Measurements from ENCODE around the gene ATXN1.
A peak's percentile ranks its signal among the peaks of the same experiment; 100 is the strongest.

Gene ATXN1

DNA sequence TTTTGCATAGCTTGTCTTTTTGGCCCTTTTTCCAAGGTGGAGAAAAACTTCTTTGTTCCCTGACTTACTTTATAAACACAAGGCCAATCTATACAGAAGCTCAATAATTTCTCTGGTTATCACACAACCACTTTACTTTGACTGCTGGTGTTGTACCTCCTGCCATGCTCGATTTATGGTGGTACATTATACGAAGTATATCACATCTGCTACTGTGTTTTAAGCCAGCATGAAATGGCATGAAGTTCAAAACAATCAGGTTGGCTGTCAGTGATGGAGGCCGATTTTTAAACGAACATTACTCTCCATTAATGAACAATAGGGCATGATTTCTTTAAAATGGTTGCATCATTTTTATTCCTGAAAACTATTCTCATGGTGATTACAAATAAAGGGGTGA, 21.0 kb upstream of the ATXN1 start:
- DNase-seq, result no peak

DNA sequence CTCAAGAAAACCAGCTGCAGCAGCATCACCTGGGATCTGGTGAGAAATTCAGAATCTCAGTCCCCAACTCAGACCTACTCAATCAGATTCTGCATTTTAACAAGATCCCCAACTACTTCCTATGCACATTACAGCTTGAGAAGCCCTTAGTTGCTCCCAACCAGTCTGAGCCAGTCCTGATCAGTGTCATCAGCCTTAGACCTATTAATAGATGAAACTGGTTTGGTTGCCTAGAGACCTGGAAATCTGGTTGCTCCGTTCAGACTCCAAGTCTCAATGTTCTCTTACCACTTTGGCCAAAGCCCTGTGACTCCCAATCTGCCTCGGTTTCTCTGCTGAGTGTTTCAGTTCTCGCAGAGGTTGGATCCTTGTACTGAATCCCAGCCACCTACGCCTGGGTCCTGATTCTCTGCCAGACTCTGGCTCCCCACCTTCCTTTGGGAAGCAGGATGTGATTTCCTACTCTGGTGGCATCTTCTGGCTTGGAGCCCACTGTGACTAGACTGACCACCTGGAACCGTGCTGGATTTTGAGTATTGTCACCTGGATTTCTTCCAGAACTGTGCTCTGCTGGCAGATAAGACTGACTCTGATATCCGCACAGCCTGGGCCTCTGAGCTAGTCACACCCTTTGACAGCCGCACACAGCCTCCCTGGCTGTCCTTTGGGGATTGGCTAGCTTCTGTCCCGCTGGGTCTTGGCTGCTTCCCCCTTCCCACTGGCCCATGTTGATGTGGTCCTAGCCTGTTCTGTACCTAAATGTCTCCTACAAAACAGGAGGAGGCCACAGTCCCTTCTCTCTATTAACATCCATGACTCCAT, 20.3 kb upstream of the ATXN1 start:
- no peak for DNase-seq

DNA sequence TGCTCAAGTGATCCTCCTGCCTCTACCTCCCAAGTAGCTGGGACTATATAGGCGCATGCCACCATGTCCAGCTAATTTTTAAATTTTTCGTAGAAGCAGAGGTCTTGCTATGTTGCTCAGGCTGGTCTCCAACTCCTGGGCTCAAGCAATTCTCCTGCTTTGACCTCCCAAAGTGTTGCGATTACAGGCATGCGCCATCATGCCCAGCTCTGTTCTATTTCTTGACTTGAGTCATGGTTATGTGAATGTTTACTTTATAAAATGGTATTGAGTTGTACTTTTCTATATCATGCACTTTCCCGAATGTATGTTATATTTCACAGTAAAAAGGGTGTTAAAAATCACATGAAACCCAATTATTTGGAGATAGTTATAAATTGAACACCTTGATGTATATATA, 17.3 kb upstream of the ATXN1 start:
- DNase-seq, result no peak

DNA sequence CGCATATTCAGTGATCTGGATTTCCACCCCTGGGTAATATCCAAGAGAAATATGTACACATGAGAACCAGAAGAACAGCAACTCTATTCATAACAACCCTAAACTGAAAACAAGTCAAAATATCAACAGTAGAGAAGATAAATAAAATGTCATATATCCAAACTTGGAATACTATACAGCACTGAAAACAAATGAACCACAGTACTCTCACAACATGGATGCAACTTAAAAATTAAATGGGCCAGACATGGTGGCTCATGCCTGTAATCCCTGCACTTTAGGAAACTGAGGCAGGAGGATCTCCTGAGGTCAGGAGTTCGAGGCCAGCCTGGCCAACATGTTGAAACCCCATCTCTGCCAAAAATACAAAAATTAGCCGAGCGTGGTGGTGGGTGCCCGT, 16.5 kb upstream of the ATXN1 start:
- DNase-seq, result no peak

DNA sequence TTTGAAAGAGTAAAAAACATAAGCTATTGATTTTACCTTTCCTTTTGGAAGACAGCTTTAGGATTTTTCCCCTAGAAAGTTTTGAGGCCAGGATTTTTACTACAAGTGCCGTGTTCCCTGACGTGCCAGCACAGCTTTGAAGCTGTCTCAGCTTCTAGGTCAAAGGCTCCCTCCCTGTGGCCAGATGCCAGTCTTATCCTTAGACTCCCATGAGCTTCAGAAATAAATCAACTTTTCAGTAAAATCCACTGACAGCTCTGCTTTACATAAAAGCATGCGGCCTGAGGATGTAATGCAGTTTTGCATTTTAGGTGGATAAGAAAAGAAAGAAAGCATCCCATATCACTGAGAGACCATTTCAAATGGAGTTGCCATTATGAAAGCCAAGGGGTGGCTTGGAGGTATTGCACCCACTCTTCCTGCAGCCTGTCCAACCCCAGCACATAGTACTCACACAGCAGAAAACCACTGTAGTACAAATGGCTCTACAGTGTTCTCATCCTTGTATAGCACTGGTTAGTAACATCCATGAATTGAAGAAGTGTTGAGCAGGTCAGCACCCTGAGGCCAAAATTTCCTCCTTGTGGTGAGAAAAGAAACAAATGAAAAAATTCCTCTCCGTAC, 15.2 kb upstream of the ATXN1 start:
- no peak for DNase-seq

DNA sequence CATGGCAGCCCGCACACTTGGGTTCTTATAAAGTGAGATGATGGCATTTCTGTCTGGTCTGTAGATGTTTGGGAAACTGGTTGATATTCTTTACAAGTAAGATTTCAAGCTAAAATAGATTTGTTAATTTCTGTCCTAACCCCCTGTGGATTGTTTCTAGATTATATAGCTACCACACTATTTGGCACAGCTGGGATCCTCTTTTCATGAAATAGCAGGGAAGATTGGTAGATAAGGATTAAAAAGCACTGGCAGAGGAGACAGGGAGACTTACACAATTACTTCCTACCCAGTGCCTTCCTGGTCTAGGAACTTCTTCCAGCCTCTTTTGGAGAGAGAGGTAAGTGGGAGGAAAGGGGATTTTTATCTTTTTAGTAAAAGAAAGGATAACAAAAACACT, 13.2 kb upstream of the ATXN1 start:
- DNase-seq, result no peak

DNA sequence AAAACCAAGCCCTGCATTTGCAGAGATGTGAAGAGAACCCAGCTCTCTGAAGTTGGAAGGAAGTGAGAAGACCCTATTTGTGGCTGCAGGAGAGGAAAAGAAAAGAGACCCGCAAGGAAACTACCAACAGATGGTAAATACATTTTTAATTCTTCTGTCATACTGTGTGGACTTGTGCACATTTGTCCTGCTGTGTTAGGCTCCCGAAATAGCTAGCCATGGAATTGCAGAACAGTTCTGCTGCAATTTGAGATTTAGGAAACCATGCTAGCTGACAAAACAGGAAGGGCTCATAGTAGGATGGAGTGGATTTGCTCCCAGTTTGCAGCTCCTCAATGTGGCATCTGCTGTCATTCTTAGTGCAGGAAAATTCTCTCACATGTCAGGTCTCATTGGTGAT, 12.1 kb upstream of the ATXN1 start:
- DNase-seq, result no peak

DNA sequence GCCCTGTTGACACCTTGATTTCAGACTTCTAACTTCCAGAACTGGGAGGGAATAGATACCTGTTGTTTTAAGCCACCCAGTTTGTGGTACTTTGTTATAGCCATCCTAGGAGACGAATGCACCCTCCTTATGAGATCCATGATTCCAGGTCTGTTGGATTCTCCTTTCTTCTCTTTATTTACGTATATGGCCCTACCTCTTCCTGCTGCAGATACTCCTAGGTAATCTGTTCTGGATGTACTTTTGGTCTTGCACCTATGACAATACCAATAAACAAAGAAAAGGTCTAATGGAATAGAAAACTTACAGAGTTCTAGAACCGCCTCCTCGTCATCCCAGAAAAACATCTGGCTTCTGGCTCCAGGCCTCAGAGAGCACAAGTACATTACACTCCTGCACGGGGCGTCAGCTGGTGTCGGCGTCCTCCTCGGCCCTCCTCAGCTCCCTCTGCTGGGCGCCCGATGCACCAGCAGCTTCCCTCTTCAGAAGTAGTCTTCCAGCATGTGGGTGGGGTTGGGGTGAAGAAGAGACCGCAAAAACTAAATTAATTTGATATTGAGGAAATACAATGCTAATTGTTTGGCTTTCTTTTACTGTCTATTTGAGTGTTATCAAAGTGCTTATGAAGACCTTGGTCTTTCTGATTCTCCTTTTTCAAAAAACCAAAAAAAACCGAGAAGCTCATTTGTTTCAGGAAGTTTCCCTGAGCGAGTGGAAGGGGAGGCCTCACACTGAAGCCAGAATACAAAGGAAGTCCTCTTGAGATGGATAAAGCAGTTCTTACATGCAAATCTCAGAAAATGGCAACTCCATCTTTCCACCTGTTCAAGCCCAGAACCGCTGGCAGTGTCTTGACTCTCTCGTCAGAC, 9.7 kb upstream of the ATXN1 start:
- DNase-seq, result peak; percentile 68 to 88

DNA sequence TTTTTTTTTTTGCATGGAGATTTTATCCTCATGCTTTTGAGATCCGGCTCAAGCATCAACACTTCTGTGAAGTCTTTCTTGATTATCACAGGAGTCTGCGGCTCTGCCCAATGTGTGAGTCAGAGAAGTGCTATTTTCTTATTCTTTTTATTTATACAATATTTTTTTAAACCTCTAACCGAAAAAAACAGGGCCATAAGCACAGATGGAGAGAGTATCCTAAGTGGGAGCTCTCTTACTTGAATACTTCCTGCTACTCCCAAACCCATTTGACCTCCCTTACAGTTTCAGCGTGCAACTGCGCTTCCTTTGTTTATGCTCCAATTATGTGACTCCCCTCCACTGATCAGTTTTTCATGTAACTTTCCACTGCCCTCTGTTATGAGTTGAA, 8.7 kb upstream of the ATXN1 start:
- no peak for DNase-seq

DNA sequence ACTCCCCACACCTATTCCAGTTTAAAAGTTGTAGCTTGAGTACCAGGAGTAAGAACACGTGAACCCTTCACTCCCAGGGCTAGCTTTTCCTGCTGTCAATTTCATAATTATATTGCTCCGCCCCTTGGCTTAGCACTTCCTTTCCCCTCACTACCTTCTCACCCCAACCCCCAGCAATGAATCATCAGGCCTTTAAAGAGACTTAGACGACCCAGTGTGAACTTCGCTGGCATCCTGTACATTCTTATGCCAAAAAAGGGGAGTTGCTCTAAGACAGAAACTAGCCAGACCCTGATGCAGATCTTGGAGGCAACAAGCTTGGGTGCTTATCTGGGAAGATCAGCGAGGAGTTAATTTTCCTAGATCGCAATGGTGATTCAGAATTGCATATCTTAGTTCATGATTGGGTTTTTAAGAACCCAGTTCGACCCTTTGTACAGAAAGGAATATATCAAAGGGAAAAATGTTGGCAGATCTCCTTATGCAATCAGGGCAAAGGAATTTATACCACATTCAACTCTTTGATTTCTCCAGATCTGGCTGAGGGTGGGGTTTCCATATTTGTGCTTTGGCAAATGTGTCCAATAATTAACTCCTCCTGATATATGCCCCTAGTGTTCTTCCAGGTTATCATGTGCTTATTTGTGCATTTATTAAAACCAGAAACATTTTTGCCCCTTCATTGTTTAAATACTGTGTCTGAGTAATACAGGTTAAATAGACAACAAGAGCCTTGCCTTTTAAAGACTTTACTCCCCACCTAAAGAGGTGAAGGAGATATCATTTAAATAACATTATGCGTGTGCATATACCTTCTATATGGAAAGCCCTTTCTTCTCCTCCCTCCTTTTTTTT, 8.1 kb upstream of the ATXN1 start:
- peak; percentile 78 to 79 for DNase-seq

DNA sequence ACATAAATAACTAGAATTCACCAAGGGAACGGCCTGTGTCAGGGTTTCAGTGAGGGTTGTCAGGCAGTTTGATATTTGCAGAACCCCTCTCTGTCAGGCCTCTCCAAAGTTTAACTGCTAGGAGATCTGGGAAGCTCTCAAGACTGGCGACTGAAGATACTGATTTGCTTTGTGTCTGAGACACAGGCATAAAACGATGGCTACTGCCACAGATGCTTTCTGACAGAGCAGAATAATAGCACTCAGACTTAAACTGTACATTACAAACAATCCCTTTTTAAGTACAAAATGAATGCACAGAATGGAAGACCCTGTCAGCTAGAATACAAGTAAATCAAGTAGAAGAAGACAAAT, 7.2 kb upstream of the ATXN1 start:
- DNase-seq, result no peak

DNA sequence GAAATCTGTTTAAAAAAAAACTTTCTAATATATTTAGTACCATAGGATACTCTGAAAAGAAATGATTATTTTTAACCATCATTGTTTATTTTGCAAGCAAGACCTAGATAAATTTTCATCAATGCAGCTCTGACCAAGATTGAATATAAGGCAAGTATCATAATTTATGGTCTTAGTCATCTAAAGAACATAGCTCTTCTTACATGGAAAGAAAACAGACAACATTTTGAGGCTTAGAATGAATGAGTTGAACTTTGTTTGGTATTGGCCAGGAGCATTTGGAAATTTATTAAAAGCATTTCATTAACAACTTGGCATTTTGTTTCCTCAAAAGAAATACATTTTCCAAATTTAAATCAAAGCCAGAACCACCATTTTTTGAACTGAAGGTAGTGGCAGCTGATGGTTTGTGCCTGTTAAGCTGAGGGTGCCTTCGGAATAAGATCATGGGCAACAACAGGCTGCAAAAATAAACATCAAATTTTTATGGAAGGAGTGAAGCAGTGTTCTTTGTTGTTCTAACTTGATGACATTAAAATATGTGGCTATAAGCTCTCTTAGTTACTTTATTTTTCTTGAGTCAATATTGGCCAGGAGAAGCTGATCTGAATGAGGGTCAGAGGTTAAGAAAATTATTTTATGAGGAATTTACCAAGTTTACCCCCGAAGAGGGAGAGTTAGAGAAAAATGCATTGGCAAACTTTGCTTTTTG, 6.7 kb upstream of the ATXN1 start:
- DNase-seq, result no peak

DNA sequence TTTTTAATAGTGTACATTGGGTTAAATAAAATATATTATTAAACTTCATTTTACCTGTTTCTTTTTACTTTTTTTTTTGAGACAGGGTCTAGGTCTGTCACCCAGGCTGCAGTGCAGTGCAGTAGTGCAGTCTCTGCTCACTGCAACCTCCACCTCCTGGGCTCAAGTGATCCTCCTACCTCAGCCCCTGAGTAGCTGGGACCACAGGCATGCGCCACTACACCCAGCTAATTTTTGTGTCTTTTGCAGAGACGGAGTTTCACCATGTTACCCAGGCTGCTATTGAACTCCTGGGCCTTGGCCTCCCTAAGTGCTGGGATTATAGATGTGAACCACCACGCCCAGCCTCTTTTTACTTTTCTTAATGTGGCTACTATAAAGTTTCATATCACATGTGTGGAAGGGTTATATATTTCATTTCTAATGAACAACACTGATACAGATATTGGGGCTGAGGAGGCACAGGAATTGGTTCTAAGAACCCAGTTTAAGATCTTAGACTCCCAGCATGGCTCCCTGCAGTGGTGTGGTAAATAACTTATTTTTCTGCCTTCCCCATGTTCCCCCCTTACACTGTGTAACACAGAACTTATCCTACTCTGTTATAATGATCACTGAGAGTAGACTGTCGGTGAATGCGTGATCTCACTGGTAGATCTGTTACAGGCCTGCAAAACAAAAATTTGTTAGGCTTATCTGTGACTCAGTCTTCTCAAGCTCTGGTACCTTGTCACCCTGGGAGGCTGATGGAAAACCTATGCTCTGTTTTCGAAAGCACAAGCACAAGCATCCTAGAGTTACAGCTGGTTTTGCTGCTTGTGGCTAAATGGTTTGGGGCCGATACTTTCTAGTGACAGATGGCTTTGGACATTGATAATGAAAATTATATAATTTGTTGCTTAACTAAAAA, 5.8 kb upstream of the ATXN1 start:
- no peak for DNase-seq

DNA sequence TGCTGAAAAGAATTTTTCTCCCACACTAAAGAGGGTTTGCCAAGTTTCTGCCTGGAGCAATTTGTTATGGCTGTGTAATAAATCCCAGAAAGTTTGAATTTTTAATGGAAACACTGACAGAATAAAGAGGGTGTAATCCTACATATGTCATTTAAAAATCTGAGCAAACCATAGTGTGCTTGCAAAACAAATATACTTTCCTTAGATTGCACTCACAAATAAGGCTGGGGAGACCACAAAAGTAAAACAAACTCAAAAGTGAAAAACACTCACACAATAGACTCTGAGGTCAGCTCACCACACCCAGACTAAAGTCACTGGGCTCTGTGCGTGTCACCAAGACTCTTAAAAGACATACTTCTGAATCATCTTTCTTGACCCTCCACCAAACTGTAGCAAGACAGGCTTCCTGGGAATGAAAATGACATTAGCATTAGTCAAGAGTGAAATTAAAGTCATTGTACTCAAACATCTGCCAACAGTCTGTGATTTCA, 4.8 kb upstream of the ATXN1 start:
- peak; percentile 60 to 76 for DNase-seq

DNA sequence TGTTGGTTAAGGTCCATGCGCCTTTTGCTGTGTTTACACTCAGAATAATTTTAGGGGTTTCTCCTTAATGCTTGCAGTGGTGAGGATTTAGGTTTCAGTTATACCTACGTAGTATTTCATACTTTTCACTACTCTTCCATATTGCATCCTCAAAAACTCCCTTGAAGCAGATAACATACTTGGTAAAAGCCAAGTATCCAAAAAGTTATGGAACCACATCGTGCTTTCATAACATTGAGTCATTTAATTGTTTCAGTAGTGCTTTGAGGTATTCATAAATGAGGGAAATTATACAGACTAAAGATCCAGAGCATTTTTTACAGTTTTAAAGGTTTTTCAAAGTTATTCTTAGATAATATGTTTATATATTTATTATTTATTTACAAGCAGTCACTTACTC, 4.0 kb upstream of the ATXN1 start:
- no peak for DNase-seq

DNA sequence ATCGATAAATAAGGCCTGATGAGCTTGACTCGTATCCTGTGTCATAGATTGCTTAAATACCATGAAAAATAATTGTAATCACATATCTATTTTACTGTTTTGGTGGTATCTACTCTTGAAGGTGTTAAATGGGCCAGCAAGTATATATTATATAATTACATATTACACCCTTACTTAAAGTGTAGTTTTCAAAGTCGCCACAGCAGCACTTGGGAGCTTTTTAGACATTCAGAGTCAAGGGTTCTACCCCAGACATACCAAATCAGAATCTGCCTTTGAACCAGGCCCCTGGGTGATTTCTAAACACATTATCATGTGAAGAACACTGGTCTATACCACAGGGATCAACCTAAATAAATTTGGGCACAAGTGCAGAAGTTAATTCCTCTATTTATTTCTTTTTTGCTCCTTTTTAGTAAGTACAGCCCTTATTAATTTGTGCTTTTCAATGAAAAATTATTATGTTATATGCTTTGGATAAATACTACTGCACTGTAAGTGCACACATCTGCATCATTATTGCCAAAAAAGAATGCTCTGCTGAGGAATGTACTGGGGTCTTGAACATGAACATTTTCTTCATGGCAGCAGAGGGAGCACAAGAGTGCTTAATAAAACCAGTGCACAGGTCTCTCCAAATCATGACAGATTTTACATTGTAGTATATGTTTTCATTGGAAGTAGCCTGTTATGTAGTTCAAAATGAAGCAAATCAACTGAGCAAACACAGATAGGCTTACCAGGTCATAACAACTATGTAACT, 3.1 kb upstream of the ATXN1 start:
- no peak for DNase-seq

DNA sequence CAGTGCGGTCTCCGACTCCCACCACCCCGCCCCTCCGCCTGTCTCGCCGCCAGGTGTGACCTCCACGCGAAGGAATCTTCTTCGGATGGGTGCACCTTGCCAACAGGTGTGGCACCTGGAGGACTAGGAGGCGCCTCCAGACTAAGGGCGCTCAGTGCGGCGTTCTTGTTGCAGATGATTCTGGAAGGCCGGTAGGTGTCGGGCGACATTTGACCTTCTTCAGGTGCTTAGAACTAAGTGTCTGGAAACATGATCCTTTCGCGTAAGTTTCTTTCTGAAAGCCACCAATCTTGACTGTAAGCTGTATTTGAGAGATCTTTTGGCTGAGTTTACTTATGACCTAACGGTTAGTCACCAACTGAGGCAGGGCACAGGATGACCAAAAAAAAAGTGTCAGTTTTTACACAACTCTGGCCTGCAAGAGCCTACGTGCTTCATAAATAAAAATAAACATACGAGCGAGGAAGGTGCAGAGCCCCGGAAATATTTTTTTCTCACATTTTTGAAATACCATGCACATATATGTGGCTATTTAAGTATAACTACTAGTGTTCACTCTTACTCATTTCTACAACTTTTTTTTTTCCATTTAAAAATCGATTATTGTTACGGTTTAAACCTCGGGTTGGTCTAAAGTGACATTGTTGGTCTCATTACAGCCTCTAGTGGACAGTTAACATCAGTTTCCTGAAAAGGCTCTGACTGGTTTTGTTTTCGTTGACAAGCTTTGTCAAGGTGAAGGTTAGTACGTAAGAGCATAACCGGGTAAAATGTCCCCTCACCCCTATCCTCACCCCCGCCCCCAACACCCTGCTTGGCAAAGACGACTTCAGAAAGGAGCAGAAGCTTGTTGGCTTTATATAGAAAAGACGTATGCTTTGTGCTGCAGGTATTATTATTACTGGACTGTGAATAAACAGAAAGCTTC, 1.6 kb upstream of the ATXN1 start:
- DNase-seq, result peak; percentile 64 to 76

DNA sequence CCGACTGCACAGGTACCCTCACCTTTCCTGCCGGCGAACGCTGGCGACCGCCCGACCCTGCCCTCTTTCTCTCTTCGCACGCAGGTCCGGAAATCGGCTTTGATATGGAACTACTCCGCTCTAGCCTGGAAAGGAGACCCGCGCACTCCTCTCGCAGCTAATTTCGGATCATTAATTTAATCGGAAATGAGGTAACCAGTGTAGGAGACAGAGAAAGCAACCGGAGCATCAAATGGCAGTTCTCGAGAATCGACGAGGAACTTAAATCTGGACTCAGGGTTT, 949 bp upstream of the ATXN1 start:
- DNase-seq, result no peak
